Stomach (tissue), 4 donors: Measurements from ENCODE around the gene STARD3.

Experiments
- POLR2A ChIP-seq, 4 donors: fragments of 450-650 bp; IDR thresholded peaks; one replicate each; pipeline ENCODE4 v1.6.1; 2016; ENCODE audit warnings: antibody characterized with exemption in 4 of 4, control low read depth in 2 of 4, mild to moderate bottlenecking in 1 of 4, moderate library complexity in 1 of 4
- TF ChIP-seq, protein P1 (sequence below), 7 experiments: fragments of 450-650 bp in 4 of 7; fragments of 200-600 bp in 3 of 7; sonication (generic) in 3 of 7; IDR thresholded peaks; one replicate each; pipeline ENCODE4 v1.5.1; 2016 to 2019; ENCODE audit warnings: antibody characterized with exemption in 7 of 7, control low read depth in 2 of 7, mild to moderate bottlenecking in 1 of 7

DNA sequence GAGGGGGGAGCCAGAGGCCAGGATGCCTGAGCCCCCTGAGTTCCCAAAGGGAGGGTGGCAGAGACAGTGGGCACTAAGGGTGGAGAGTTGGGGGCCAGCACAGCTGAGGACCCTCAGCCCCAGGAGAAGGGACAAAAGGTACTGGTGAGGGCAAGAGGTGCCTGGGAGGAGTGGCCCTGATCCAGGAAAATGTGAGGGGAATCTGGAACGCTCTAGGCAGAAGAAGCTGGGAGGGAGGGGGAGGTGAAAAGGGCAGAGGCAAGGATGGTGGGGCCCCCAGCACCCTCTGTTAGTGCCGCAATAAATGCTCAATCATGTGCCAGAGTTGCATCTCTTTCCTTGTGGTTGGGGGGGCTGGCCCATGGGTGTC lies 29.3 kb downstream of the STARD3 start:
- TF ChIP-seq POLR2A (IDR thresholded peaks at IDR 0.05): no peak
- TF ChIP-seq, protein P1, sequence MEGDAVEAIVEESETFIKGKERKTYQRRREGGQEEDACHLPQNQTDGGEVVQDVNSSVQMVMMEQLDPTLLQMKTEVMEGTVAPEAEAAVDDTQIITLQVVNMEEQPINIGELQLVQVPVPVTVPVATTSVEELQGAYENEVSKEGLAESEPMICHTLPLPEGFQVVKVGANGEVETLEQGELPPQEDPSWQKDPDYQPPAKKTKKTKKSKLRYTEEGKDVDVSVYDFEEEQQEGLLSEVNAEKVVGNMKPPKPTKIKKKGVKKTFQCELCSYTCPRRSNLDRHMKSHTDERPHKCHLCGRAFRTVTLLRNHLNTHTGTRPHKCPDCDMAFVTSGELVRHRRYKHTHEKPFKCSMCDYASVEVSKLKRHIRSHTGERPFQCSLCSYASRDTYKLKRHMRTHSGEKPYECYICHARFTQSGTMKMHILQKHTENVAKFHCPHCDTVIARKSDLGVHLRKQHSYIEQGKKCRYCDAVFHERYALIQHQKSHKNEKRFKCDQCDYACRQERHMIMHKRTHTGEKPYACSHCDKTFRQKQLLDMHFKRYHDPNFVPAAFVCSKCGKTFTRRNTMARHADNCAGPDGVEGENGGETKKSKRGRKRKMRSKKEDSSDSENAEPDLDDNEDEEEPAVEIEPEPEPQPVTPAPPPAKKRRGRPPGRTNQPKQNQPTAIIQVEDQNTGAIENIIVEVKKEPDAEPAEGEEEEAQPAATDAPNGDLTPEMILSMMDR (IDR thresholded peaks at IDR 0.05): no peak
